Bronchial epithelial cell (primary cell): Measurements from ENCODE around the gene PIWIL1. TPM values are rescaled to one million over a fixed set of nuclear protein-coding genes. Genes with fewer than 3 reads are reported as not detected.

Experiments
- DNase-seq: peaks from one replicate; pipeline ENCODE4 v3.0.0-alpha.2; 2010; ENCODE audit warnings: low read depth
- FAIRE-seq: peaks from 2 replicates; lab custom pipeline; 2011; peaks lifted over from hg19 to GRCh38; lab: Jason Lieb, UNC
- H3K27me3 ChIP-seq: 2 replicates; pipeline ENCODE4 v1.5.1; 2011; ENCODE audit warnings: low read length; ENCODE audit not compliant: control insufficient read depth, insufficient read depth
- H3K36me3 ChIP-seq: 2 replicates; pipeline ENCODE4 v1.5.1; 2011; ENCODE audit warnings: low read length; ENCODE audit not compliant: control insufficient read depth, insufficient read depth
- H3K4me3 ChIP-seq: 2 replicates; pipeline ENCODE4 v1.5.1; 2011; ENCODE audit warnings: mild to moderate bottlenecking, low read depth, low read length, control low read depth
- CTCF ChIP-seq: IDR thresholded peaks from 2 replicates; pipeline ENCODE4 v1.5.1; 2011; ENCODE audit warnings: mild to moderate bottlenecking, moderate library complexity, low read length, control low read depth, inconsistent platforms; ENCODE audit not compliant: insufficient read depth, severe bottlenecking
- total RNA-seq: library from RNA; depleted of rRNA; stranded (reverse); fragments of >200 nt; gene quantifications from 2 replicates; pipeline ENCODE4 v1.2.1, GENCODE V29; 2014

The PIWIL1 gene
- total RNA-seq, 1 donor from 2014 or later: not detected

- Histone ChIP-seq H3K4me3 (no peak overlapping the region), H3K36me3 (no peaks in the 10 kb centered on the region), H3K27me3 (peaks cover 1% of the 10 kb centered on the region)
- no peak for TF ChIP-seq CTCF
- FAIRE-seq (no peak), DNase-seq (no peak)
These were observed 782 bp upstream of the PIWIL1 start for GRCh38 chr12:130336723-130337487.

GRCh38 chr12:130338794-130339601, 1.3 kb downstream of the PIWIL1 start:
- peaks cover 1% of the 10 kb centered on the region for H3K27me3 ChIP-seq
- FAIRE-seq (no peak), DNase-seq (no peak)
- TF ChIP-seq CTCF: no peak
- no peak overlapping the region for H3K4me3 ChIP-seq
- no peaks in the 10 kb centered on the region for H3K36me3 ChIP-seq

- Histone ChIP-seq H3K27me3 (peaks cover 1% of the 10 kb centered on the region), H3K36me3 (no peaks in the 10 kb centered on the region), H3K4me3 (no peak overlapping the region)
- TF ChIP-seq CTCF: no peak
- DNase-seq (peak; percentile 86), FAIRE-seq (peak; percentile 36)
These were observed 2.3 kb downstream of the PIWIL1 start for GRCh38 chr12:130339951-130340350.

GRCh38 chr12:130342442-130342841, 4.8 kb downstream of the PIWIL1 start:
- Histone ChIP-seq H3K27me3 (peaks cover 1% of the 10 kb centered on the region), H3K36me3 (no peaks in the 10 kb centered on the region), H3K4me3 (no peak overlapping the region)
- DNase-seq (no peak), FAIRE-seq (no peak)
- TF ChIP-seq CTCF: no peak

GRCh38 chr12:130342842-130343241, 5.2 kb downstream of the PIWIL1 start:
- H3K27me3 ChIP-seq: peaks cover 1% of the 10 kb centered on the region
- no peak for FAIRE-seq
- no peak overlapping the region for H3K4me3 ChIP-seq
- no peak for DNase-seq
- TF ChIP-seq CTCF: no peak
- no peaks in the 10 kb centered on the region for H3K36me3 ChIP-seq
